Mucosa of rectum (tissue), 2 donors: Measurements from ENCODE around the gene CELSR2.

Experiments used
- H3K27ac ChIP-seq, 2 donors: one replicate each; pipeline ENCODE4 v1.7.0; 2013; ENCODE audit warnings: inconsistent platforms in 2 of 2, low read depth in 2 of 2, low read length in 2 of 2
- H3K27me3 ChIP-seq, 2 donors: one replicate each; pipeline ENCODE4 v1.7.0; 2013; ENCODE audit warnings: low read length in 2 of 2; ENCODE audit not compliant: control insufficient read depth in 2 of 2, insufficient read depth in 2 of 2
- H3K36me3 ChIP-seq, 2 donors: one replicate each; pipeline ENCODE4 v1.7.0; 2013; ENCODE audit warnings: low read length in 2 of 2; ENCODE audit not compliant: control insufficient read depth in 2 of 2, insufficient read depth in 2 of 2
- H3K4me1 ChIP-seq, 2 donors: one replicate each; pipeline ENCODE4 v1.7.0; 2013; ENCODE audit warnings: low read length in 2 of 2, mild to moderate bottlenecking in 1 of 2; ENCODE audit not compliant: control insufficient read depth in 2 of 2, insufficient read depth in 2 of 2
- H3K4me3 ChIP-seq, 2 donors: one replicate each; pipeline ENCODE4 v1.7.0; 2013; ENCODE audit warnings: low read length in 2 of 2
- H3K9ac ChIP-seq, 2 donors: one replicate each; pipeline ENCODE4 v1.7.0; 2013; ENCODE audit warnings: low read length in 2 of 2, low read depth in 1 of 2, mild to moderate bottlenecking in 1 of 2
- H3K9me3 ChIP-seq, 2 donors: one replicate each; pipeline ENCODE4 v1.7.0; 2013; ENCODE audit warnings: low read length in 2 of 2; ENCODE audit not compliant: control insufficient read depth in 2 of 2
- donor health status: healthy.
- donor health status: Normal muscosa, but diverticular disease.

Gene CELSR2

GRCh38 chr1:109248797-109249629 lies at the start of gene CELSR2:
CELSR2 (plus strand) TSS chr1:109249539; CDS start chr1:109250080, 541 bp downstream.
- Histone ChIP-seq H3K27ac (no peak within 1 kb of the TSS), H3K27me3 (peaks cover 0 to 3% of the 10 kb centered on the region in 2 donors), H3K4me3 (peak within 1 kb of the TSS; percentile 59 to 60), H3K9me3 (no peaks in the 10 kb centered on the region), H3K36me3 (no peaks in the 10 kb centered on the region), H3K4me1 (peaks cover 4 to 5% of the 10 kb centered on the region in 2 donors), H3K9ac (peak within 1 kb of the TSS in 1 of 2 donors; percentile 49)

GRCh38 chr1:109199710-109200109 lies 49.6 kb upstream of the CELSR2 start:
- H3K27ac ChIP-seq = no peak overlapping the region
- H3K4me1 ChIP-seq = no peaks in the 10 kb centered on the region
- H3K9me3 ChIP-seq = no peaks in the 10 kb centered on the region
- H3K36me3 ChIP-seq = peaks cover 0 to 11% of the 10 kb centered on the region in 2 donors
- no peak overlapping the region for H3K9ac ChIP-seq
- H3K27me3 ChIP-seq = no peaks in the 10 kb centered on the region
- H3K4me3 ChIP-seq = no peak overlapping the region

GRCh38 chr1:109201123-109201703 lies 48.1 kb upstream of the CELSR2 start:
- no peaks in the 10 kb centered on the region for H3K4me1 ChIP-seq
- H3K27ac ChIP-seq = no peak overlapping the region
- peaks cover 0 to 11% of the 10 kb centered on the region in 2 donors for H3K36me3 ChIP-seq
- no peak overlapping the region for H3K4me3 ChIP-seq
- H3K27me3 ChIP-seq = no peaks in the 10 kb centered on the region
- no peaks in the 10 kb centered on the region for H3K9me3 ChIP-seq
- H3K9ac ChIP-seq = no peak overlapping the region

GRCh38 chr1:109204484-109204883 lies 44.9 kb upstream of the CELSR2 start:
- H3K27me3 ChIP-seq = no peaks in the 10 kb centered on the region
- no peak overlapping the region for H3K4me3 ChIP-seq
- no peak overlapping the region for H3K27ac ChIP-seq
- no peak overlapping the region for H3K9ac ChIP-seq
- peaks cover 4 to 14% of the 10 kb centered on the region in 2 donors for H3K4me1 ChIP-seq
- peaks cover 0 to 5% of the 10 kb centered on the region in 2 donors for H3K36me3 ChIP-seq
- no peaks in the 10 kb centered on the region for H3K9me3 ChIP-seq

- Histone ChIP-seq H3K36me3 (peaks cover 0 to 2% of the 10 kb centered on the region in 2 donors), H3K9me3 (no peaks in the 10 kb centered on the region), H3K9ac (no peak overlapping the region), H3K4me3 (no peak overlapping the region), H3K4me1 (peaks cover 4 to 14% of the 10 kb centered on the region in 2 donors), H3K27ac (no peak overlapping the region), H3K27me3 (no peaks in the 10 kb centered on the region)
Measured at GRCh38 chr1:109206339-109206738, 43.0 kb upstream of the CELSR2 start.

GRCh38 chr1:109207467-109208103 lies 41.8 kb upstream of the CELSR2 start:
- Histone ChIP-seq H3K9ac (no peak overlapping the region), H3K27me3 (no peaks in the 10 kb centered on the region), H3K4me1 (peaks cover 4 to 14% of the 10 kb centered on the region in 2 donors), H3K9me3 (no peaks in the 10 kb centered on the region), H3K27ac (no peak overlapping the region), H3K4me3 (no peak overlapping the region), H3K36me3 (peaks cover 0 to 2% of the 10 kb centered on the region in 2 donors)

- no peak overlapping the region for H3K4me3 ChIP-seq
- H3K9me3 ChIP-seq = no peaks in the 10 kb centered on the region
Measured at GRCh38 chr1:109208394-109208793, 40.9 kb upstream of the CELSR2 start.

GRCh38 chr1:109208836-109209463 lies 40.4 kb upstream of the CELSR2 start:
- Histone ChIP-seq H3K27ac (no peak overlapping the region), H3K9ac (peak overlapping the region in 1 of 2 donors; percentile 40), H3K4me1 (peaks cover 4 to 14% of the 10 kb centered on the region in 2 donors), H3K27me3 (no peaks in the 10 kb centered on the region), H3K36me3 (peaks cover 0 to 2% of the 10 kb centered on the region in 2 donors), H3K4me3 (peak overlapping the region; percentile 32 to 51), H3K9me3 (no peaks in the 10 kb centered on the region)

More at GRCh38 chr1:109208394-109208793, 40.9 kb upstream of the CELSR2 start:
- Histone ChIP-seq H3K9ac (no peak overlapping the region), H3K27me3 (no peaks in the 10 kb centered on the region), H3K4me1 (peaks cover 4 to 14% of the 10 kb centered on the region in 2 donors), H3K36me3 (peaks cover 0 to 2% of the 10 kb centered on the region in 2 donors), H3K27ac (no peak overlapping the region)

- H3K36me3 ChIP-seq = no peaks in the 10 kb centered on the region
- H3K9ac ChIP-seq = no peak overlapping the region
- H3K4me1 ChIP-seq = peaks cover 10 to 17% of the 10 kb centered on the region in 2 donors
- H3K27ac ChIP-seq = no peak overlapping the region
- H3K9me3 ChIP-seq = no peaks in the 10 kb centered on the region
- no peaks in the 10 kb centered on the region for H3K27me3 ChIP-seq
- no peak overlapping the region for H3K4me3 ChIP-seq
Measured at GRCh38 chr1:109210058-109210457, 39.3 kb upstream of the CELSR2 start.
